ENCODE results near the gene CLCN7.

Gene CLCN7

GRCh38 chr16:1488054-1488601 lies 13.3 kb upstream of the CLCN7 start:
- no peak overlapping the region for H3K4me3 ChIP-seq (ENCODE audit: severe bottlenecking)
- DNase-seq (ENCODE audit: low spot score) (peak; percentile 52), ATAC-seq (ENCODE audit: low read depth) (no peak)
- no peaks in the 10 kb centered on the region for H3K9me3 ChIP-seq (ENCODE audit: severe bottlenecking)
- peaks cover 5% of the 10 kb centered on the region for H3K4me1 ChIP-seq (ENCODE audit: insufficient read depth, poor library complexity, severe bottlenecking)
- no peaks in the 10 kb centered on the region for H3K27me3 ChIP-seq (ENCODE audit: insufficient read depth, poor library complexity, severe bottlenecking)
- TF ChIP-seq CTCF (IDR thresholded peaks at IDR 0.05; ENCODE audit: poor library complexity, severe bottlenecking), result no peak
- no peaks in the 10 kb centered on the region for H3K36me3 ChIP-seq (ENCODE audit: low read depth)
- no peak overlapping the region for H3K27ac ChIP-seq (ENCODE audit: poor library complexity, severe bottlenecking)

- ATAC-seq (ENCODE audit: low read depth) (no peak; the same call in 2 of the 3 replicates), DNase-seq (ENCODE audit: low spot score) (peak; percentile 66)
- no peak for TF ChIP-seq CTCF (IDR thresholded peaks at IDR 0.05; ENCODE audit: poor library complexity, severe bottlenecking)
- Histone ChIP-seq H3K27me3 (ENCODE audit: insufficient read depth, poor library complexity, severe bottlenecking) (no peaks in the 10 kb centered on the region), H3K4me1 (ENCODE audit: insufficient read depth, poor library complexity, severe bottlenecking) (peaks cover 2% of the 10 kb centered on the region), H3K9me3 (ENCODE audit: severe bottlenecking) (no peaks in the 10 kb centered on the region), H3K27ac (ENCODE audit: poor library complexity, severe bottlenecking) (no peak overlapping the region), H3K4me3 (ENCODE audit: severe bottlenecking) (no peak overlapping the region), H3K36me3 (ENCODE audit: low read depth) (no peaks in the 10 kb centered on the region)
Measured at GRCh38 chr16:1487395-1488053, 12.7 kb upstream of the CLCN7 start.

- no peak overlapping the region for H3K27ac ChIP-seq (ENCODE audit: poor library complexity, severe bottlenecking)
- no peaks in the 10 kb centered on the region for H3K36me3 ChIP-seq (ENCODE audit: low read depth)
- ATAC-seq (ENCODE audit: low read depth) (no peak), DNase-seq (ENCODE audit: low spot score) (no peak)
- no peaks in the 10 kb centered on the region for H3K4me1 ChIP-seq (ENCODE audit: insufficient read depth, poor library complexity, severe bottlenecking)
- TF ChIP-seq CTCF (IDR thresholded peaks at IDR 0.05; ENCODE audit: poor library complexity, severe bottlenecking), result no peak
- H3K9me3 ChIP-seq (ENCODE audit: severe bottlenecking), result no peaks in the 10 kb centered on the region
- H3K4me3 ChIP-seq (ENCODE audit: severe bottlenecking), result no peak overlapping the region
- H3K27me3 ChIP-seq (ENCODE audit: insufficient read depth, poor library complexity, severe bottlenecking), result no peaks in the 10 kb centered on the region
Measured at GRCh38 chr16:1486551-1487390, 11.9 kb upstream of the CLCN7 start.

GRCh38 chr16:1485847-1486496 lies 11.1 kb upstream of the CLCN7 start:
- no peaks in the 10 kb centered on the region for H3K9me3 ChIP-seq (ENCODE audit: severe bottlenecking)
- H3K36me3 ChIP-seq (ENCODE audit: low read depth), result no peaks in the 10 kb centered on the region
- H3K27ac ChIP-seq (ENCODE audit: poor library complexity, severe bottlenecking), result no peak overlapping the region
- DNase-seq (ENCODE audit: low spot score) (peak; percentile 61), ATAC-seq (ENCODE audit: low read depth) (no peak)
- no peak overlapping the region for H3K4me3 ChIP-seq (ENCODE audit: severe bottlenecking)
- no peaks in the 10 kb centered on the region for H3K27me3 ChIP-seq (ENCODE audit: insufficient read depth, poor library complexity, severe bottlenecking)
- TF ChIP-seq CTCF (IDR thresholded peaks at IDR 0.05; ENCODE audit: poor library complexity, severe bottlenecking), result no peak
- no peaks in the 10 kb centered on the region for H3K4me1 ChIP-seq (ENCODE audit: insufficient read depth, poor library complexity, severe bottlenecking)

Measured in RWPE2 (cell line).